ENCODE measurements around the gene ABCD3.
"Not testable (repeated sequence)": the region's sequence is repeated elsewhere in the genome, so short reads cannot be mapped to it uniquely, and the experiment has no call there.

Gene ABCD3

GRCh38 chr1:94553931-94554330 is 135.7 kb downstream of the ABCD3 start:
- DNase-seq: no peak

- no peak for DNase-seq
Measured at GRCh38 chr1:94554580-94554979, 136.4 kb downstream of the ABCD3 start.

- DNase-seq: no peak
Measured at GRCh38 chr1:94555091-94555490, 136.9 kb downstream of the ABCD3 start.

GRCh38 chr1:94559921-94560320 is 141.7 kb downstream of the ABCD3 start:
- no peak for DNase-seq

GRCh38 chr1:94560333-94560732 is 142.1 kb downstream of the ABCD3 start:
- no peak for DNase-seq

GRCh38 chr1:94562519-94563260 is 144.5 kb downstream of the ABCD3 start:
- no peak for DNase-seq

GRCh38 chr1:94565901-94566300 is 147.7 kb downstream of the ABCD3 start:
- no peak for DNase-seq

GRCh38 chr1:94566436-94566835 is 148.2 kb downstream of the ABCD3 start:
- not testable (repeated sequence) for DNase-seq

- DNase-seq: not testable (repeated sequence)
Measured at GRCh38 chr1:94567975-94568607, 149.9 kb downstream of the ABCD3 start.

All from NCI-H2171 (cell line).